Tibial artery (tissue), 4 donors: ENCODE data around the gene CLINT1.

ENCODE experiments used
- DNase-seq, 2 donors: peaks; one replicate each; pipeline ENCODE4 v3.0.0-alpha.2; 2019
- H3K27ac ChIP-seq, 2 donors: fragments of 200-600 bp; sonication (generic) in 1 of 2; 1 replicate in 1 of 2; 2 replicates in 1 of 2; pipeline ENCODE4 v1.5.1; 2018 to 2019; ENCODE audit warnings: mild to moderate bottlenecking in 1 of 2
- H3K27me3 ChIP-seq, 2 donors: fragments of 200-600 bp; sonication (generic) in 1 of 2; one replicate each; pipeline versions ENCODE4 v1.5.1 to v1.6.0; 2016 to 2019
- H3K36me3 ChIP-seq, 3 donors: fragments of 200-600 bp; sonication (generic) in 2 of 3; one replicate each; pipeline ENCODE4 v1.5.1; 2016 to 2019; ENCODE audit warnings: mild to moderate bottlenecking in 2 of 3
- H3K4me1 ChIP-seq, 4 donors: fragments of 200-600 bp; sonication (generic) in 2 of 4; 1 replicate in 3 of 4; 2 replicates in 1 of 4; pipeline ENCODE4 v1.5.1; 2016 to 2019
- H3K4me3 ChIP-seq, 2 donors: fragments of 200-600 bp; sonication (generic) in 1 of 2; 1 replicate in 1 of 2; 2 replicates in 1 of 2; pipeline ENCODE4 v1.5.1; 2018 to 2019; ENCODE audit warnings: mild to moderate bottlenecking in 2 of 2
- H3K9me3 ChIP-seq, 3 donors: fragments of 200-600 bp; sonication (generic) in 1 of 3; one replicate each; pipeline ENCODE4 v1.5.1; 2016 to 2019
- CTCF ChIP-seq, 2 experiments: fragments of 200-600 bp in 1 of 2; fragments of 450-650 bp in 1 of 2; IDR thresholded peaks; one replicate each; pipeline ENCODE4 v1.5.1; 2017 to 2019; ENCODE audit warnings: antibody characterized with exemption in 2 of 2, mild to moderate bottlenecking in 1 of 2, moderate library complexity in 1 of 2
- intact Hi-C: fragments of 100-400 bp; cut with DNase I; formaldehyde crosslinking; loops from one replicate; pipeline ENCODE4 v1.15.0; 2023; ENCODE audit warnings: low total_unique reads

CLINT1 gene

GRCh38 chr5:157802736-157803135 lies 56.2 kb downstream of the CLINT1 start:
- H3K9me3 ChIP-seq, result no peaks in the 10 kb centered on the region
- peaks cover 37 to 58% (median 47%) of the 10 kb centered on the region in 3 donors for H3K36me3 ChIP-seq
- H3K27ac ChIP-seq, result no peak overlapping the region
- no peaks in the 10 kb centered on the region for H3K4me1 ChIP-seq
- no peak overlapping the region for H3K4me3 ChIP-seq
- no peak for TF ChIP-seq CTCF (IDR thresholded peaks at IDR 0.05)
- no peaks in the 10 kb centered on the region for H3K27me3 ChIP-seq
- no peak for DNase-seq
- intact Hi-C loops, result no loop called here

GRCh38 chr5:157800137-157800536 lies 58.8 kb downstream of the CLINT1 start:
- intact Hi-C loops, result no loop called here
- H3K27ac ChIP-seq, result no peak overlapping the region
- H3K4me1 ChIP-seq, result no peaks in the 10 kb centered on the region
- H3K36me3 ChIP-seq, result peaks cover 24 to 59% (median 39%) of the 10 kb centered on the region in 3 donors
- H3K27me3 ChIP-seq, result no peaks in the 10 kb centered on the region
- H3K9me3 ChIP-seq, result no peaks in the 10 kb centered on the region
- DNase-seq, result no peak
- TF ChIP-seq CTCF (IDR thresholded peaks at IDR 0.05), result no peak
- no peak overlapping the region for H3K4me3 ChIP-seq

GRCh38 chr5:157799578-157799977 lies 59.4 kb downstream of the CLINT1 start:
- intact Hi-C loops, result no loop called here

GRCh38 chr5:157793301-157793700 lies 65.6 kb downstream of the CLINT1 start:
- peaks cover 18 to 46% (median 46%) of the 10 kb centered on the region in 3 donors for H3K36me3 ChIP-seq

More at GRCh38 chr5:157799578-157799977, 59.4 kb downstream of the CLINT1 start:
- Histone ChIP-seq H3K4me1 (peaks cover 0 to 2% (median 0%) of the 10 kb centered on the region in 4 donors), H3K36me3 (peaks cover 18 to 56% (median 33%) of the 10 kb centered on the region in 3 donors), H3K4me3 (no peak overlapping the region), H3K27me3 (no peaks in the 10 kb centered on the region), H3K9me3 (no peaks in the 10 kb centered on the region), H3K27ac (no peak overlapping the region)
- DNase-seq, result no peak
- no peak for TF ChIP-seq CTCF (IDR thresholded peaks at IDR 0.05)

GRCh38 chr5:157785801-157786200 lies 73.1 kb downstream of the CLINT1 start:
- no peak overlapping the region for H3K4me3 ChIP-seq
- H3K27me3 ChIP-seq, result no peaks in the 10 kb centered on the region
- no peaks in the 10 kb centered on the region for H3K4me1 ChIP-seq
- H3K27ac ChIP-seq, result no peak overlapping the region
- H3K36me3 ChIP-seq, result peaks cover 14 to 48% (median 37%) of the 10 kb centered on the region in 3 donors
- no peaks in the 10 kb centered on the region for H3K9me3 ChIP-seq
- DNase-seq, result no peak
- intact Hi-C loops, result no loop called here
- no peak for TF ChIP-seq CTCF (IDR thresholded peaks at IDR 0.05)

More at GRCh38 chr5:157793301-157793700, 65.6 kb downstream of the CLINT1 start:
- H3K4me3 ChIP-seq, result no peak overlapping the region
- intact Hi-C loops, result no loop called here
- H3K4me1 ChIP-seq, result peaks cover 0 to 2% (median 0%) of the 10 kb centered on the region in 4 donors
- H3K9me3 ChIP-seq, result no peaks in the 10 kb centered on the region
- H3K27ac ChIP-seq, result no peak overlapping the region
- no peak for TF ChIP-seq CTCF (IDR thresholded peaks at IDR 0.05)
- no peak for DNase-seq
- no peaks in the 10 kb centered on the region for H3K27me3 ChIP-seq

- Histone ChIP-seq H3K36me3 (peaks cover 0 to 10% (median 8%) of the 10 kb centered on the region in 3 donors), H3K9me3 (no peaks in the 10 kb centered on the region)
- TF ChIP-seq CTCF (IDR thresholded peaks at IDR 0.05), result no peak
Observed at GRCh38 chr5:157779221-157779620, 79.7 kb downstream of the CLINT1 start.

More at GRCh38 chr5:157779221-157779620, 79.7 kb downstream of the CLINT1 start:
- intact Hi-C loops, result no loop called here
- Histone ChIP-seq H3K27me3 (no peaks in the 10 kb centered on the region), H3K27ac (no peak overlapping the region), H3K4me1 (no peaks in the 10 kb centered on the region), H3K4me3 (no peak overlapping the region)
- no peak for DNase-seq
